Endometrial microvascular endothelial cells (primary cell): ENCODE data around the gene FABP1. TPM values are rescaled to one million over a fixed set of nuclear protein-coding genes. Genes with fewer than 3 reads are reported as not detected.

Source experiments
- in situ Hi-C: cut with HindIII; loops from 2 replicates; pipeline ENCODE4 v1.10.0; 2017; ENCODE audit warnings: low sequenced_read_pairs, low pct_unique_long_range_greater_than_20kb; ENCODE audit errors: inconsistent ontology term
- total RNA-seq: library from RNA; depleted of rRNA; stranded (reverse); fragments of >200 nt; gene quantifications from one replicate; pipeline ENCODE4 v1.2.3, GENCODE V29; 2015; ENCODE audit errors: inconsistent ontology term

Gene FABP1
- total RNA-seq, 1 donor from 2014 or later = not detected

DNA sequence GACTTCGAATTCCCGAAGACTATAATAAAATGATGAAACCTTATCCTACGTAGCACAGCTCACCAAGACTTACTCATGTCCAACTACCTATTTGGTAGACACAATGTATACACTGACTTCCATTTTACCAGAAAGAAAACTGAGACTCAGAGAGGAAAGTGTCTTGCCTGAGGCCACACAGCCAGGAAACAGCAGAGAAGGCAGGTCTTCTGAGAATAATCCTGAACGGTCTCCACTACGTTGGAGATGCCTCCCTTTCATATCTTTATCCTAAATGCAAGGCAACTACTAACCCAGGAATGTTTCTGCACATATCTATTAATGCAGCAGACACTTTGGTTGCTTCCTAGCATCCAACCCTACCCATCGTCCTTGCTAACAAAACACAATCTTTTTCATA, 11.9 kb upstream of the FABP1 start:
- in situ Hi-C loops = no loop called here

DNA sequence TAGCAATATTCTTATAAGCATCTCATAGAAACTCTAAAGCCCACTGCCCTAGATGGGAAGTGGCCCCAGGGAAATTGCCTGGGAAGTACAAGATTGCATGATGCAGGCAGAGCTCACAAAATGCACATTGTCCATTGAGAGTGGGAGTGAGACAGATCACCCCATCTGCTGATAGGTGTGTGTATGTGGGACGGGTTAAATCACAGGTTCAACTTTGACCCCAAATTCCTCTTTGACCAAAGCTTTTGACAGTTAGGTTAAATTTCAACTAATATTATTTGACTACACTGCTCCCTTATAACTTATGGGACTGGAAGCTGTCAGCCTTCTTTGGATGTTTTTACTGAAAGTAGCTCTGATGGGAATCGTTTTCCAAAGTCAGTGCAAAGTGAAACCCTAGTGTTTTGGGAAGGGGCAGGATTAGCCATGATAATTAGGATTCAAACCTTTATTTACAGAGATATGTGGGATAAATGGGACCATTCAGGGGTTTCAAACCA, 11.4 kb upstream of the FABP1 start:
- in situ Hi-C loops = no loop called here

DNA sequence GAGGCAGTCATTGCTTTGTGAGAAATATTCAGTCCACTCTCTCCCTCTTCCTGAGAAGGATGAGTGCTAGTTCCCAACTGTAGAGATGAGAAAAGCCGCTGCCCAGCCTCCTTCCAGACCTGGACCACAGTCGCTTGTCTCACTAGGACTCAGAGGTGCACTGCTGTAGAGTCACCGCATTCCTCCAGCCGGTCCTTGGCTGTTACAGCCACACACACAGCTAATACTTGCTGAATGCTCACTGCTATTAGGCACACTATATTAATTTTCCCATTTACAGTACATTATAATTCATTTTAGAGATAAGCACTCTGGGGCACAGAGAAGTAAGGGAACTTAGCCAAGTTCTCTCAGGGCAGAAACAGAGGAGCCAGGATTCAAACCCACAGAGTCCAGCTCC, 10.0 kb upstream of the FABP1 start:
- in situ Hi-C loops = no loop called here

DNA sequence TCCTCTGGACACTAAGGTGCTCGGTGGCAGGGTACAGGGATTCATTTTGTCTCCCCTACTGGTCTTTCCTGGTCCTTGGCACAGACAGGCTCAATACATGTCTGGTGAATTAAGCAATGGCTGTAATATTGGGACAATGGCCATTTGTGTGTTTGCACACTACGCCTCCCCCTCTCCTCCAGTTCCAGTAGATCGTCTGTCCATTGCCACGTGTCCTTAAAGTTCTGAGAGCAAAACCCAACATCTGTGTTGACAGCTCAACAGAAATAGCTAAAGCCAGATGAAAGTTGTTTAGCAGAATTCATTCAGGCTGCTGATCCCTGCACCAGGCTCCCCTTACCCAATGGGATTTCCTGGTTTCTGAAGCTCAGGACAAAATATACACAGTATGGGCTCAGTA, 9.0 kb upstream of the FABP1 start:
- in situ Hi-C loops = no loop called here

DNA sequence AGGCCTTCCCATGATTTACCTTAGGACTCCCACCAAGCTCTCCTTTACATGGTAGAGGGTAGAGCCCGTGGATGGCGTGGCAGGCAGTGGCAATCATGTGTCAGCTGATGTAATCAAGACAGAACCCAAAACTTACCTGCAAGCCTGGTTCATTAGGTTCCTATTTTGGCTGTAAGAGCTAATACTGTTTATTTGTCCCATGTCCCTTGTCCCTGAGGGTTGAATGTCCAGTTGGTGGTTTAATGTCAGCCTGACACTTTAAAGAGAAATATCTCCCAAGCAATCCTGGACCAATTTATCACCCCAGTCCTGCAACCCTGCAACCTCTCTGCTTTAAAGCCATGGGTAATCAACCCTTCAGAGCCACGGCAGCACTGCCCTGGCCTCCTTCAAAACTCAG, 6.0 kb upstream of the FABP1 start:
- in situ Hi-C loops = no loop called here

DNA sequence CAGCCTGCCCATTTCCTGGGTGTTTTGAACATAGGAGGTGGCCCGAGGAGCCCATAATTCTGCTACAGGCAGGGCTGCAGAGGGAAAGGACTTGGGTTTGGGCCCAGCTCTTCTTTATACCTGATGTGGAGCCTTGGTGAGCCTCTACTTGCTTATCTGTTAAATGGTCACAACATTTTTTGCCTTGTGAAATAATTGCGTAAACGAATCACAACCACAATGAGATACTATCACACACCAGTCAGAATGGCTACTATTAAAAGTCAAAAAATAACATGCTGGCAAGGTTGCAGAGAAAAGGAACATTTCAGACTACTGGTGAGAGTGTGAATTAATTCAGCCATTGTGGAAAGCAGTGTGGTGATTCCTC, 4.1 kb upstream of the FABP1 start:
- in situ Hi-C loops = no loop called here

DNA sequence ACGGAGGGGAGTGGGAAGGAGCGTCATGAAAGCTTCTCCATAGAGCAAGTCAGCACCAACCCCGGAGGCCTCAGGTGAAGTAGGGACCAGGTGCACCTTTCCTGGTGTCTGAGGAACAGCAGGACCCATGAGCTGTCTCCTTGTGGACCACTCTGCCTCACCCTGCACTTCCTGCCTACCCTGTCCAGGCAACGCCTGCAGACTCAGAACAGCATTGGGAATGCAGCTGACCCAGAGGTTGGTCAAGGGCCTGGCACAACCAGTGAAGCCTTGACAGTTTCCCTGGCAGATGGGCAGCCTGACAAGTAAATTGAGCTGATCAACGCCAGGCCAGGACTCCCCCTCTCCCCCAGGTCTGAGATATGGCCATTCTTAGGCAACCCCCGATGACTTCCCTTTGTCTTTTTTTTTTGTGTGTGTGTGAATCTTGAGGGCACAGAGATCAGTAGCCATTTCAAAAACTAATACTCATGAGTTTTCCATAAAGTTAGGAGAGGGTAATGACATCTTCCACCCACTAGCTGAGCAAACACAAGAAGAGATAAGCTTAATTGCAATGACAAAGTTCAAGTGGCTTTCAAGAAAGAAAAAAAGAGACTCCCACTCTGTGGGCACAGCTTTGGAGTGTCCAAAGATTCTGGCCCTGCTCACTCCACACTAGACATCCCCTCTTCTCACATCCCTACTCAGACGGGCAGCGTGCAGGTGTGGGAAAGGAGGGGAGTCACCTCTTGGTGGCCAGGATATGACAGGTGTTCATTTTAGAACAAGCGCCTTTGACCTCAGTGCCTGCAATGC, 3.5 kb upstream of the FABP1 start:
- in situ Hi-C loops = no loop called here

DNA sequence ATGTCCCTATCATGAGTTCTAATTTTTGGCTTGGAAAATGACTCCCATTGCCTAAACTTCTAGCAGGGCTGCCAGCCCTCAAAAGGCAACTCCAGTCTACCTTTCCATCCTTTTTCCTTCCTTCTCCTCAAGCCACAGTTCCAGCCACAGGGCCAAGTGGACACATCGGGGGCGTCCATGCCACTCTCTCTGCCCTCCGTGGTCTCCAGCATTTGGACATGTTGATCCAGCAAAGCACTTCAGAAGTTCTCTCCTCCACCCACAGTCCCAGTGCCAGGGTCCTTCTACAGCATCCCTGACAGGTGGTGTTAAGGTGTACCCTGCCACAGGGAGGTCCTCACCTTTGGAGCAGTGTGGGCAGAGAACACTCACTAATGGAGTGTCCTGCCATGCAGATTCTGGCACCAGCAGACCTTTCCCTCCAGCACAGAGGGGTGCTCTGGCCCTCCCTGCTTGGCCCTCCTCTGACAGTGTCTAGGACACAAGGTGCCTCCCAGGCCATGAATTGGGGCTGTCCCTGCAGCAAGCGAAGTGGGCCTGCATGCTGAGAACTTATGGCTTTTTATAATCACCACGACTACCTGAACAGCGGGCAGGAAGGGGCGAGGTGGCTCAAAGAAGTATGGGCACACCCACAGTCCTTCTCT, 1.6 kb upstream of the FABP1 start:
- in situ Hi-C loops = no loop called here

DNA sequence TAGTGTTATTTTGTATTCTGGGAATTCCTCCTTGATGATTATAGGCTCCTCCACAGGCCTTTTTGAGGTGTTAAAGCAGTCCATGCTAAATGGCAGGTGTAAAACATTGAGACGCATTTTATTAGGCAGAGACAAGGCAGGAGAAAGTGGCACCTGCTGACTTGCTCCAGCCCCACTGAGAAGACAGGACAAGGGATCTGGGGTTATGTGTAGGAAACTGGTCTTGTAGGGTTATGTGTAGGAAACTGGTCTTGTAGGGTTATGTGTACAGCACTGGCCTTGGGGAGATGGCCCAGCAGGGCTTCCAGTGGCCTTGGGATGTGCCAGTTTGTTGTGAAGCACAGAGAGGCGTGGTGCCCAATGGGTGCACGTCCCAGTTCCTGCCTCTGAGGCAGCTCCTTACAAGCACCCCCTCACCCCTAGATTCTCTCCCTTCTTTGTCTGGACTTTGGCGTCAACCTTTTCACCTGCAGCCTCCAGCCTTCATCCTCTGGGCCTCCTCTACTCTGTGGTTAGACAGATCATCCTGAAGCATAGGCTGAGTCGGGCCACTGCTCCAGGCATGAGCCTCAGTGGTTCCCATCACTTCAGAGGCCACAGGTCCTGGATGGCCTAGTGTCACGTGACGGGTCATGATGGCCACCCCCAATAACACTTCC, 921 bp upstream of the FABP1 start:
- in situ Hi-C loops = no loop called here

DNA sequence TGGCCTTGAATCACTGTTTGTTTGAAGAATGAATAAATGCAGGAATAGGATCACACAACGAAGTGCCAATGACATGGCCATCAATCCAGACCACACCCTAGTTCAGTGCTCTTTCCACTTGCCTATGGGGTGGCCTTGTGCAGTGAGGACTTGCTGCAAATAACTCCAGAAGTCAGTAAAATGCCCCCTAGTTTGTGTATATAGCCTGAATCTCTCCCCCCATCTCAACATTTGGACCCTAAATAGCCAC, 299 bp downstream of the FABP1 start:
- in situ Hi-C loops = no loop called here

DNA sequence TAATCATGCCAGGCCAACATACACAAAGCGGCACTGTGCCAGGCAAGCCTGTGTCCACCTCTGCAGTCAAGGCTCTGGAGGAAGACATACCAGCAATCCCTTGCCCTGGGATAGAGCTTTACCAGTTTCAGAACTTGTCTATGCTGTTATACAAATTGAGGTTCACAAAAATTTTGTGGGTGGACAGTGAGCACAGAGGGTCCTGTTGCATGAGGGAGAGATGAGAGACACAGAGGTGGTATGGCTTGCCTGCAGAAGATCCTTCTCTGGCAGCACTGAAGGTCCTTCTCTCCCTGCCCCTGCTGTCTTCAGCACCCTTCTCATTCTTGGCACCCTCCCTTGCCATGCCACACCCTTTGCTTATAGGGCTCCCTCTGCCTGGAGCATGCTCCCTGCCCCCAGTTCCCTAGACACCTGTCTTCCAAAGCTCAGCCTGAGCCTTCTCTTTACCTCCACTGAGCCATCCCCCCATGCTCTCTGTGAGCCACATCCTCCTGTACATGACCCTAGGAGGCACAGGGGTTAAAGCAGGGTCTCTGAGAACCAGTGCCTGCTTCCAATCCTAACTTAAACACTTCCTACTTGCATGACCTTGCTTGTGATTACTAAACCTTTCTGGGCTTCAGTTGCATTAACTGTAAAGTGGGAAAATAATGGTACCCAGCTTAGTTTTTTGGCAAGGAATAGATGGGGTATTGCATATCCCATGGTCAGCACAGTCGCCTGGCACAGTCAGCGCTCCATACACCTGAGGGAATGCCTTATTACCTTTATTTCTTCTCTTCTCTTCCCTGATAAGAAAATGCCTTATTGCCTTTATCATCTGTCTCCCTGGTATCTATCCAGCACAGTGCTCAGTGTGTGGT, 857 bp downstream of the FABP1 start:
- in situ Hi-C loops = no loop called here

DNA sequence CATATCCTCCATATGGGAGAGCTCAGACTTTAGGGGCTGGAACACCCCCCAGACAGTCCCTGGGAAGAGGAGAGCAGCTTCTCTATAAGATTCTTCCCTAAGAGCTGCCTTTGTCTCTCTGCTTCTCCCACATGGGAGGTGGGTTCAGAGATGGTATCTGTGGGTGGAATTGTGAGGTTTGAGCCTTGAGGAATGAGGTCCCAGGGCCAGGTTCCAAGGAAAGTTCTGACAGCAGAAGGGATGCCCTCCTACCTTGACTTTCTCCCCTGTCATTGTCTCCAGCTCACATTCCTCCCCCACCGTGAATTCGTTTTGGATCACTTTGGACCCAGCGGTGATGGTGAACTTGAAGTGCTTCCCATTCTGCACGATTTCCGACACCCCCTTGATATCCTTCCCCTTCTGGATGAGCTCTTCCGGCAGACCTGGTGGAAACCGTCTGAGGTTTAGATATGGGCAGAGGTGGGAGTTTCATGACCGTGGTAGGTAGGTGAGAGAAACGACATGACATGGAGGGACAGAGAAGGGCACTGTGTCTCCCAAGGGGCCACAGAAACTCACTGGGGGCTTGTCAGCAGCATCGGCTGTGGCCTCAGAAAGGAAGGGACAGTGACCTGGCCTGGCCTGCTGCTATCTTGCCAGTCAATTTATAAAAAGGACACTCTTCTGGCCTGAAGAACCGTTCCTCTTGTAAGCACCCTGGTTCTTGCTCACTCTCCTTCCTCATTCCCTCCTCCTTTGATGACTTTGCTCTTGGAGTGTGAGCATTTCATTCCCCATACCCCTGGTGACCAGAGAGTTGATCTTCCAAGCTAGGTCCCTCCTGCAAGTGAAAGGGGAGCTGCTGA, 1.7 kb downstream of the FABP1 start:
- in situ Hi-C loops = no loop called here

DNA sequence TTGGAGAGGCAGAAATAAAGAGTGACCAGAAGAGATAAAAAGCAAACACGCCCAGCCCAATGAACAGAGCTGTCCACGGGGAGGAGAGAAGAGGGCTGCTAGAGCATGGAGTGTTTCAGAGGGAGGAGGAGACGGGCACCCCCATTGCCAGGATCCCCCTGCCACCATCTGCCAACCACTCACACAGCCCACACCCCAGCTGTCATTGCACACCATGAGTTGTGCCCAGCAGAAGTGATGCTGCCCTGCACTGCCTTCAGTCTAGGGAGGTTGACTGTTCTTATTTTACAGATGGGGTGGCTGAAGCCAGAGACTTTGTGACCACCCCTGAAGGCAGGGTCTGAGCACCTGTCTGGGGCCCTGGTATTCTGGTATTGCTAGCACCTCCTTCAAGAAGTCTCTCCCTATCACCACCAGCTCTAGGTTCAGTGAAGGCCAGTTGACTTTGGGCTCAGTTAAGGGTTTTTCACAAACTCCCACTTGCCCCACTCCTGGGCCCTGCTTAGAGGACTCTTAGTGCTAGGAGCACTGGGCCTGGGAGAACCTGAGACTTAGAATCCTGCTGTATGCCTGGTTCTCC, 2.4 kb downstream of the FABP1 start:
- in situ Hi-C loops = no loop called here

DNA sequence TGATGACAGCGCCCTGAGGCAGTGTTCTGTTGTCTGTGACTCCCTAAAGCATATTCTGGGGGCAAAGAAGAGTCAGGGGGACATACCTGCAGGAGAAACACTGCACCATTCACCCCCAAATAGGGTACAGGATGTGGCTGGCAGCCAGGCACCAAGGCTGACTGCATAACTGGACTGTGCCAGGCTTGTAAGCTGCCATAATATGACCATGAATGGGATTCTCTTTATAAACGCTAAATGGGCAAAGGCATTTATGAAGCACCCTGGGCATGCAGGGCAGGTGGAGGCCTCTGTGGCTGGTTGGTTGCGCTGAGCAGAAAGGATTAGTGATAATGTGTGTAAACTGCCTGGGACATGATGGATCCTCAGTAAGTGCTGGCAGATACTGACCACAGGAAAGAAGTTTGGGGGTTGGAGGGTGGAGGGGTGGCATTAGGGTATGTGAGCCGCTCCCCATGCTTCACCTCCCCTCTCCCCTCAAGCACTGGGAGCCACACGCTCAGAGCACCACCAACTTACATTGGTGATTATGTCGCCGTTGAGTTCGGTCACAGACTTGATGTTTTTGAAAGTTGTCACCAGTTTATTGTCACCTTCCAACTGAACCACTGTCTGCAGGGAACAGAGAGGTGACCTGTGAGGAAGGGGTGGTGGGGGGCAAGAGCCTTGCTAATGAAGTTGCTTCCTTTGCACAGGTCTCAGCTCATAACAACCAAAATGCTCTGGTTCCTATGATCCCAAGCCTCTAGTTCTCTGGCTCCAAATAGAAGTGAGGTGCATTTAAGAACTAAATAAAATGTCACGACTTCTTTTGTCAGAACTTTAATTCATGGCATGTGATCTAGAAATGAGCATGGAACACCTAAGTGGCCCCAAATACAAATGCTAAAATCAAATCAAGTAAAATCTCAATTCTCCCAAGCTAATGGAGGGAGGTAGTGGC, 3.6 kb downstream of the FABP1 start:
- in situ Hi-C loops = no loop called here

DNA sequence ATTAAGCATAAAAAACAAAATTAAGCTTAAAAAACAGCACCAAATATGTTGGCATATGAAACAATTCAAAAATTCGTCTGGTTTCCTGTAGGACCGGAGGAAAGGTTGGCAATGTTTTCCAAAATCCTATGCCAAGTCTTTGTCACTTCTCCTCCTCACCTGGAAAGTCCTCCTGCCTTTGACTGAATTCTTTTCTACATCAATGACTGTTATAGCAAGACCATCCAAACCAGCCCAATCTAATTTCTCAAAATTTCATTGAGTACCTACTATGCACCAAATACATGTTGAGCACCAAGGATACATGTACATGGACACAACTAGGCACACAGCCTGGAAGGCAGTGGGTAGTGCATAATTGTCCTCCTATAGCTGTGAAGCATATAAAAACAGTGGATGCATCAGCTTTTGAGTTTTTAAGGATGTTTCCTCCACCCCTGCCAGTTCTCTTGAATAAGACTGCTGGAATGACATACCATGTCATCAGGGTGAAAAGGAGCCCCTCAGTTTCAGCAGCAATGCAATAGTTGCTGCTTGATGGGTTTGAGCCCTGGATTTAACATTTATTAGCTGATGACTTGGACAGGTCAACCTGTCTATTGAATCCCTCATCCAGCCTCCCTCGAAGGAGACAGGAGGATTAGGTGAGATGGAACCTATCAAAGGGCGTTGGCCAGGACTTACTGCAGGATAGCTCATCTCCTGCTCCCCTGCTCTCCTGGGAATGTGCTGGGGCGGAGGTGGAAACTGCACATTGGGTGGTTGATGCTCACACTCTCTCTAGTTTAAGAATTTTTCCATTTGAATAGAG, 4.5 kb downstream of the FABP1 start:
- in situ Hi-C loops = no loop called here

DNA sequence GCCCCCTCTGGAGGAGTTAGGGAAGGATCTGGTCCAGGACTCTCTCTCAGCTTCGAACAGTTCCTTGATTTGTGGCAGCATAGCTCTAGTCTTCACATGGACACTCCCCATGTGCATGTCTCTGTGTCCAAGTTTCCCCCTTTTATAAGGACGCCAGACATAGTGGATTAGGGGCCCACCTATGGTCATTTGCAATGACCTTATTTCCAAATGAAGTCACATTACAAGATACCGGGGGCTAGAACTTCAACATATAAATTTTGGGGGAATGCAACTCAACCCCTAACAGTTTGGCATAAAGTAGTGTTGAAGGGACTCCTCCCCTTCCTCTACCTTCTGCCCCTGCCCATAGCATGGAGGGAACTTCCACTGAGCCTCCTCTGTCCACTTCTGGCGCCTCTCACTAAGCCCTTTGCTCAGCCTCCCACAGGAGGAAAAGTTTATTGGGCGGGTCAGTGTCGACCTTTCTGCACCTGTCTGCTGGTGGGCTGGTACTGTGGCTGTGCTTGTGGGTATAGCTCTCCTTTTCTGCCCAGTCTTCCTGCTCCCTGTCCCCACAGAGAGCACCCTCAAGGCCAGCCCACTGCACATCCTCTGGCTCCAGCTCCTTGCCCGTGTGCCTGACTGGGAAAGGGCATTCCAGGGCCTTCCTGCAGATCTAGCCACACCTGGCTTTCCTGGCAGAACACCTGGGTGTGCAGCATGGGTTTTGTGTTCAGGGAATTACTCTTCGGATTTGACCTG, 5.5 kb downstream of the FABP1 start:
- in situ Hi-C loops = no loop called here
